Cardiac septum (tissue), 1 donor: ENCODE data around the gene SLC4A2. TPM values are rescaled to one million over a fixed set of nuclear protein-coding genes. Genes with fewer than 3 reads are reported as not detected.

Experiments used
- DNase-seq: peaks from one replicate; pipeline ENCODE4 v3.0.0-alpha.2; 2020; ENCODE audit warnings: low spot score
- intact Hi-C: fragments of 100-400 bp; cut with DNase I; formaldehyde crosslinking; loops from one replicate; pipeline ENCODE4 v1.14.0; 2022
- total RNA-seq: library from RNA; stranded (reverse); fragmentation: NEBNext Ultra II Directional; extraction: Animal tissue kit (Norgen Biotek cat#: 25700); gene quantifications from one replicate; pipeline ENCODE4 v1.2.1, GENCODE V29; 2021
- donor health status: DM: no; HTN: no; CAD: no.

The SLC4A2 gene
- total RNA-seq, 1 donor from 2014 or later: 83.4 TPM

- intact Hi-C loops: no loop called here
- no peak for DNase-seq
Measured at GRCh38 chr7:151088019-151088855, 28.8 kb downstream of the SLC4A2 start.

DNA sequence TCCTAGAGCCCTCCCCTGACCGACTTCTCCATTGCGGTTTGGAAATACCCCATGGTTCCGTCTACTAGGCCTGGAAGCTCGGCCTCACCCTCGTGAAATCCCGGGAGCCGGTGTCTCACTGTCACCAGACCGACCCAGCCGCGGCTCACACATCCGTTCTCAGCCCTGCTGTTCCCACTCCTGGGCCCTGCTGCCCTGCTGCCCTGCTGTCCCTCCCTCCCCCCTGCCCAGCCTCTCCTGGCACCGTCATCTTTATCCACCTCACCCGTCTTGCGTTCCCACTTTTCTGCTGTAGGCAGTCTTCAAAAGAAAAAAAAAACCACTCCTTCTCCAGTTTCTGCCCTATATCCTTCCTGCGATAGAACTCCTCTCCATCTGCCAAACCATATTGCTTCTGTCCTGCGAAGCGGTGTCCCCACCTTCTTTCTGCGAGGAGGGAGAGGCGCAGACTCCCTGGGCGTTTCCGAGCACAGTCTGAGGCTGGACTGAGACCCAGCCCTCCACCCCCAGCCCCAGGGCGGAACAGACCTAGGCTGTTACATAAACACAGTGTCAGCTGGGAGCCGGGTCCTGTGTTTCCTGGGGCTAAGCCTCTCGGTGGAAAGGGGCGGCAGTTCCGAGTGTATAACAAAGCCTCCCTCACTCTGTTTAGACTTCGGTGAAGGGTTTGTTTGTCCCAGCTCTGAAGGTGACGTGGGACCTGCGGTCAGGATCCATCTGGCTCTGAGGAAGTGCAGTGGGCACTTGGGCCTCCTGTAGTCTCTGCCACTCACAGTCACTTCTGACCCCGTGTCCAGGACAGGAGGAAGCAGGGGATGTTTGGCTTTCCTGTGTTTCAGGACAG is 29.7 kb downstream of the SLC4A2 start:
- intact Hi-C loops: no loop called here
- DNase-seq: no peak

- intact Hi-C loops: no loop called here
- no peak for DNase-seq
Measured at GRCh38 chr7:151089893-151090730, 30.7 kb downstream of the SLC4A2 start.

GRCh38 chr7:151091003-151091402 is 31.6 kb downstream of the SLC4A2 start:
- intact Hi-C loops: no loop called here
- DNase-seq: no peak

GRCh38 chr7:151091431-151091830 is 32.0 kb downstream of the SLC4A2 start:
- no peak for DNase-seq
- intact Hi-C loops: no loop called here

- intact Hi-C loops: no loop called here
Measured at GRCh38 chr7:151091988-151092387, 32.6 kb downstream of the SLC4A2 start.

GRCh38 chr7:151093748-151094147 is 34.4 kb downstream of the SLC4A2 start:
- intact Hi-C loops: no loop called here
- DNase-seq: no peak

More at GRCh38 chr7:151091988-151092387, 32.6 kb downstream of the SLC4A2 start:
- no peak for DNase-seq

- DNase-seq: no peak
- intact Hi-C loops: no loop called here
Measured at GRCh38 chr7:151094675-151095074, 35.3 kb downstream of the SLC4A2 start.

DNA sequence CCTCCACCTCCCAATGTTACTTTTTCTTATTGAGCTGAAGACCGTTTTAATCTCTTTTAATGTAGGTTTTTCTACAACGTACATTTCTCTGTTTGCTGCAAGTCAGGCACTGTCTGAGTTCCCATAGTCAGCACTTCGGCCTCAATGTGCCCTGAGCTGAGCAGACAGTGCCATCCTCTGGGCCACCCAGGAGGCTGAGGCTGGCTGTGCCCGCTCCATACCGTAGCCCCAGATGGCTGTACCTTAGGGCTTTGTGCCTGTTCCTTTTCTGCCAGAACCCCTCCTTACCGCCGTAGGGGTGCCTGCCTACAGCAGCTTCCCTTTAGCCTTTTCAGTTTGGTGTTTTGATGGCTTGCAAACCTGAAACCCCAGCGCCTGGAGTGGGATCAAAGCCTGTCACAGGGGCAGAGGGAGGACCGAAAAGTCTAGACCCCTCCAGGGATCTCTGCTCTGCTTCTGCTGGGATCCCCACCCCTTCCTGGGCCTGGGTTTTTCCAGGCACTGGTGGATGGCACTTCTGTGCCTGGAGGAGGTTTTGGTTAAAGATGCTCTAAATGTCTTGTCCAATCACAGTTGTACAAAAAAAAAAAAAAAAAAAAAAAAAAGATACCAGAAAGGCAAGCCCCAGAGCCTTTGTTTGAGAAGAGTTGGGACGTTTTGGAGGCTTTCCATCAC is 35.9 kb downstream of the SLC4A2 start:
- no peak for DNase-seq
- intact Hi-C loops: no loop called here

DNA sequence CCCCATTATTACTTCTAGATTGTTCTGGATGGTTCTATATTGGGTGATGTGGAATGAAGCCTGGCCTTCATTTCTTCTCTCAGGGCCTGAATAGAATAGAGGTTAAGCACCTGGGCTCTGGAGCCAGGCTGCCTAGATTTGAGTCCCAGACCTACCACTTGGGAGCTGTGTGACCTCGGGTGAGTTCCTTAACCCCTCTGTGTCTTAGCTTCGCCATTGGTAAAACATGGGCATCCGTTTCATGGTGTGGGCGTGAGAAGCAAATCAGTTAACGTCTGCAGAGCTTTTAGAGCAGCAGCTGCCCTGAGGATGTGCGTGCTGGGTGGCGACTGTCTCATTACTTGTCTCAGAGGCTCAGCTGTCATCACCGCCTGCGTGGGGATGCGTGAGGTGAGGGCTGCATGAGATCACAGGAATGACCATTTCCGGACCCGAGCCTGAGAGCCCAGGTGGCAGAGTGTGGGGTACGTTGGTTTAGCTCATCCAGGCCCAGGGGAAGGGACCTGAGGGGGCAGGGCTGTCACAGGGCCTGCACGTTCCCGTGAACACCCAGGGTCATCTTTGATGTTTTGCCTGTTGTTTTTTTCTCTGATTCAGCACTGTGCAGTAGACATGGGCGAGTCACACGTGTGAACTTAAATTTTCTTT is 36.6 kb downstream of the SLC4A2 start:
- intact Hi-C loops: no loop called here
- DNase-seq: no peak

DNA sequence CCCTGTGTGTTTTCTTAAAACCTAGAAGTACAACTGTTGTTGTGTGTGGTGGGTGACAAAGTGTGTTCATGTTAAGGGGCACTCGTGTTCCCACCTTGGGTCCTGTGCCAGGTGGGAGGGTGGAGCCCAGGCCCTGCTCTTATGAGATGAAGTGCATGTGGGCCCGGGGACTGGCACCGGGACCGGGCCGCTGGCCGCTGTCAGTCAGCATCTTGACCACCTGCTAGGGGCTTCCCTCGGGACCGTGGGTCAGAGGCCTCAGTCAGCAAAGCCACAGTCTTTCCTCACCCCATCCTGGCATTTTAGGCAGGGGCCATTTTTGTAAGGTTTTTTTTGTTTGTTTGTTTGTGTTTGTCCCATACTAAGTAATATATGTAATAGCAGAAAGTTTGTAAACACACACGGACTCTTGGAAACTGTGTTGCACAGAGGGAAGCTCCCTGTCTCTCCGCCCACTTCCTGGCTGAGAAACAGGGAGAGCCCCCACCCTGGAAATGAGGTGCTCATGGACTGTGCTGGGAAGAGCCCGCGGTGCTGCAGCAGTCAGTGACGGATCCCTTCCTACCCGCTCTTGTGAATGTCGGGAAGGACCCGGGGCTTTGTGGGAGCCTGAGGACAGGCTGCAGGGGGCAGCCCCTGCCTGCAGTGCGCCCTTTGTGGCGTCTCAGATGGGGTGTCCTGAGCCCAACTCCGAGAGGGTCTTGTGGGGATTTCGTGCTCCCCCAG is 40.3 kb downstream of the SLC4A2 start:
- no peak for DNase-seq
- intact Hi-C loops: no loop called here

- no peak for DNase-seq
- intact Hi-C loops: no loop called here
Measured at GRCh38 chr7:151100921-151101320, 41.5 kb downstream of the SLC4A2 start.

GRCh38 chr7:151101621-151102396 is 42.4 kb downstream of the SLC4A2 start:
- no peak for DNase-seq
- intact Hi-C loops: no loop called here

DNA sequence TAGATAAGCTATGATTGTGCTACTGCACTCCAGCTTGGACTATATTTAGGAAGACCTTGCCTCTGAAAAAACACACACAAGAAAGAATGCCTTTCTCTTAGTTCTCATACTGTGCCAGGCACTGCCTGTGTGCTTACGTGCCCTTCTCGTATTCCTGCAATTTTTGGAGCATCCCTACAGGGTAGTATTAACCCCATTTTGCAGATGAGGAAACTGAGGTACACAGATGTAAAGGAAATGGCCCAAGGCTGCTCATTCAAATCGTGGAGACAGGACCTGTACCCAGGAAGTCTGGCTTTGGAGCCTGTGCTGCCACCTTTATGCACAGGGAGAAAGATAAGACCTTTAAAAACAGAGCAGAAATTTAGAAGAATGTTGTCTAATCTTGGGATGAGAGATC is 43.6 kb downstream of the SLC4A2 start:
- DNase-seq: no peak
- intact Hi-C loops: no loop called here

- intact Hi-C loops: no loop called here
- DNase-seq: no peak
Measured at GRCh38 chr7:151103973-151104372, 44.6 kb downstream of the SLC4A2 start.

DNA sequence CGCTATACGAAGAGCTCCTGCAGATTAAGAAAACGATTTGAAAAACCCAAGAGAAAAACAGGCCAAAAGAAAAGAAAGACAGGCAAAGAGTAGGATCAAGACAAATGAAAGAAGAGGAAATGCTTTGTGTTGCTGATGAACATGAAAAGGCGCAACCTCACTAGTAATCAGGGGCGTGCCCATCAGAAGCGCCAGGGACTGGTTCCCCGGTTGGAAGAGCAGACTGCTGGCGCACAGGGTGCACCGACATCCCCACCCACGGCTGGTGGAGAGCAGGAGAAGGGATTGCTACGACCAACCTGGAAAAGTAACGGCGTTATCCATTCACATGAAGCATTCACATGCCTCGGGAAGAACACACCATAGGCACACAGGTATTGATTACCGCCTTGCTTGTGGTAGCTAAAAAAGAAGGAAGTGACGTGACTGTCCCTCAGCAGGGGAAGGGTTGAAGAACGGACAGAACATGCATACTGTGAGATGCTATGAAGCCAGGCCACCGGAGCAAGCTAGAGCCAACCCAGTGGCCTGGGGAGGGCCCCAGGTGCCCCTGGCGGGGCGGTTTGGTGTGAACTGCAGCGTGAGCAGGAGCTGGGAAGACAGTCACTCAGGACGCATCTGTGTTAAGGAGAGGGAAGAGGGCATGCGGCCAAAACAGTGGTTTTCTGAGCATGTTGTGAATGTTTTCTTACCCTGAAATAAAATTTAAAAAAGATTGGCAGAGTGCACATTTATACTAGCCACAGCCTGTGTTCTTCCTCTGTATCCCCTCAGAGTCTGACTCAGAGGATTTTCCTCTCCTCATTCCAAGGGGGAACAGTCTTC is 45.2 kb downstream of the SLC4A2 start:
- intact Hi-C loops: no loop called here
- DNase-seq: no peak

DNA sequence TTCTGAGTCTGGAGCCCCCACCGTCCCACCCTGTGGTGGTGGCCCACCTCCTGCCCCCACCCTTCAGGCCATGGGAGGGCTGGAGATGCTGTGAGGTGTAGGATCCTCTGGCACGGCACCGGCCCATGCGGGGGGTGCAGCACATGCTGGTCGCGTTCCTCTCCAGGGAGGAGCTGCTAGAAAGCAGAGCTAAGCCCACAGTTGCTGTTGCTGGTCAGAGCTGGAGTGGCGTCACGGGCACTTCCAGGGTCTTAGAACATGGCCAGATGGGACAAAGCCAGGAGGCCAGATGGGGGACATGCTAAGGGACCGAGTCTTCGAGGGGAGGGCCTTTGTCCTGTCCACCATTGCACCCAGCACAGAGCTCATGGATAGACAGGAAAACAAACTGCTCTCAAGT is 48.5 kb downstream of the SLC4A2 start:
- DNase-seq: no peak
- intact Hi-C loops: no loop called here
